ENCODE results near the gene BRICD5.

Gene BRICD5

DNA sequence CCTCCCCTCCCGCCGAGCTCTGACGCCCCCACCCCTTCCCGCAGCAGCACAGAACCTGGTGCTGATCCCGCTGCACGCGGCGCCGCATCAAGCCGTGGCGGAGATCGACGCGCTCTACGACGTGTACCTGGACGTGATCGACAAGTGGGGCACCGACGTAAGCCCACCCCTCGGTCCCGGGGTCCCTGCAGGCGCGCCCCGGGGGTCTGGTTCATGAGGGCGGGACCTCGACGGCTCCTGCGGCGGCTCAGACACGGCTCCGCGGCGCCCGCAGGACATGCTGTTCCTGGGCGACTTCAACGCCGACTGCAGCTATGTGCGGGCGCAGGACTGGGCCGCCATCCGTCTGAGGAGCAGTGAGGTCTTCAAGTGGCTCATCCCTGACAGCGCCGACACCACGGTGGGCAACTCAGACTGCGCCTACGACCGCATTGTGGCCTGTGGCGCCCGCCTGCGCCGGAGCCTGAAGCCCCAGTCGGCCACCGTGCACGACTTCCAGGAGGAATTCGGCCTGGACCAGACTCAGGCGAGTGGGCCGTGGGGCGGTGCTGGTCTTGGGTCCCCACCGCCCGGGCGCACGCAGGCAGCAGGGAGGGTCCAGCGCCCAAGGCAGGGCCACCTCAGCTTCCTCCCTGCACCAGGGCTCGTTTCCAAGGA lies 27.0 kb upstream of the BRICD5 start:
- no peak for DNase-seq (ENCODE audit: low read depth, low spot score)

DNA sequence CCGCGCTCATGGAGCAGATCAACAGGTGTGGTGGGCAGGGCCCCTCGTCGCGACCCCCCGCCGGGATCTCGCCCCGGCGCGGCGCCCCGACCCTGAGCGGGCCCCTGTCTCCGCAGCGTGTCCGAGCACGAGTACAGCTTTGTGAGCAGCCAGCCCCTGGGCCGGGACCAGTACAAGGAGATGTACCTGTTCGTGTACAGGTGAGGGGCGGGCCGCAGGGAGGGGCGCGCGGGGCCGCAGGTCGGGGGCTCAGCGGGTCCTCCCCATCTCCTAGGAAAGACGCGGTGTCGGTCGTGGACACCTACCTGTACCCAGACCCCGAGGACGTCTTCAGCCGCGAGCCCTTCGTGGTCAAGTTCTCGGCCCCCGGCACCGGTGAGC lies 26.4 kb upstream of the BRICD5 start:
- DNase-seq (ENCODE audit: low read depth, low spot score) = no peak

DNA sequence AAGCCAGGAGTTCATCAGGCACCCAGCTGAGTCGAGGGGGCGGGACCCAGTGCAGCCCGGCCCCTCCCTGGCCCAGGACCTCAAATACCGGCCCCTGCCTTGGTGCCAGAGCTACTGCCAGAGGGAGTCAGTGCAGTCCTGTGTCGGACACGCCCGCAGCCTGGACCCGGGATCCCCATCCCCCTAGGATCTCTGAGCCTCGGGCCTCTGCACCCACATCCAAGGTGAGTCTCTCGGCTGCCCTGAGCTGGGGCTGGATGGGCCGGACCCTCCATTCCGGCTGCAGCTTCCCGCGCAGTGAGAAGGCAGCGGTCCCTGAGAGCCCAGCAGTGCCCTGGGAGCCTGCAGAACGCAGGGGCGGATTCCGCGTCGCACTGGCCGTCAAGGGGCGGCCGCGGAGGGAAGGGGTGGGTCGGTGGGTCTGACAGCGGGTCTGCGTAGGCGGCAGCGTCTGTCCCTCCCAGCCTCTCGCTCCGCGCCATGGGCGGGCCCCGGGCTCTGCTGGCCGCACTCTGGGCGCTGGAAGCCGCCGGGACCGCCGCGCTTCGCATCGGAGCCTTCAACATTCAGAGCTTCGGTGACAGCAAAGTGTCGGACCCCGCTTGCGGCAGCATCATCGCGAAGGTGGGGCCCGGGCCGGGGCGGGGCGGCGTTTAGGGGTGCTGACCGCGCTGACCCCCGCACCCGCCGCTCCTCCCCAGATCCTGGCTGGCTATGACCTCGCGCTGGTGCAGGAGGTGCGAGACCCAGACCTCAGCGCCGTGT lies 25.9 kb upstream of the BRICD5 start, which contains the start of gene DNASE1L2:
Gene DNASE1L2 (plus strand): TSS at position 108 of the 765 bp plus-strand sequence. CDS start 373 bp downstream, at position 481.
- DNase-seq (ENCODE audit: low read depth, low spot score) = no peak

DNA sequence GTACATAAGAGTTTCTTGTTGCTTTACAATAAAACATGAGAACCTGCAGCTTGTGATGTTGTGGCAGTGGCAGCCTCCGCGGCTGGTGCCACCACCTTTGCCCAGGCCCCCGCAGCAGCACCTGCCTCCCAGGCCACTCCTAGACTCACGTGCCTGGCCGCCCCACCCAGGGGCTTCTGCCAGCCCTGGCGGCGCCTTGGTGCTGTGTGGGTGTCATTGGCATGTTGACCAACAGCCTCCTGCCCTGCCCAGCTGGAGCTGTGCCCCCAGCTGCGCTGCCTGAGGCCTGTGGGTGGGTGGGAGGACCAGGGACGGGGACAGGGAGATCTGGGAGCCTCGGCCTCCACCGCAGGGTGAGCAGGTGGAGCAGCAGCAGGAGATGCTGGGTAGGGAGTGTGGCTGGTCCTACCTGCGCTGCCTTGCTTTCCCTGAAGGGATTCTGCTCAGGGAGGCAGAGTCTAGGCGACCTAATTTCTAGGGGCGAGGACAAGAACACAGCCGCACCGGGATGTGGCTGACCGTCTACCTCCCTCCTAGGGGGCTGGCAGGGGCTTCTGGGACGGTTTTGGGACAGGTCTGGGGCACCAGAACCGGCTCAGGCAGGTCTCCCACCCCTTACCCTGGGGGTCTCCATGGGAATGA lies 25.2 kb upstream of the BRICD5 start:
- DNase-seq (ENCODE audit: low read depth, low spot score) = no peak

DNA sequence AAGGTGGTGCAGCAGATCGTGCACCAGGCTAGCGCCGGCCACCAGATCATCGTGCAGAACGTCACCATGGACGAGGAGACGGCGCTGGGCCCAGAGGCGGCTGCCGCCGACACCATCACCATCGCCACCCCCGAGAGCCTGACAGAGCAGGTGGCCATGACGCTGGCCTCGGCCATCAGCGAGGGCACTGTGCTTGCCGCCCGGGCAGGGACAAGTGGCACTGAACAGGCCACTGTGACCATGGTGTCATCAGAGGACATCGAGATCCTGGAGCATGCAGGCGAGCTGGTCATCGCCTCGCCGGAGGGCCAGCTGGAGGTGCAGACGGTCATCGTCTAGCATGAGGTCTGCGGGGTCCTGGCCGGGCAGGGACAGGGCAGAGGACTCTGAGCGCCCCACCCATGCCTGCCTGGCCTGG lies 24.6 kb upstream of the BRICD5 start:
- DNase-seq (ENCODE audit: low read depth, low spot score) = no peak

DNA sequence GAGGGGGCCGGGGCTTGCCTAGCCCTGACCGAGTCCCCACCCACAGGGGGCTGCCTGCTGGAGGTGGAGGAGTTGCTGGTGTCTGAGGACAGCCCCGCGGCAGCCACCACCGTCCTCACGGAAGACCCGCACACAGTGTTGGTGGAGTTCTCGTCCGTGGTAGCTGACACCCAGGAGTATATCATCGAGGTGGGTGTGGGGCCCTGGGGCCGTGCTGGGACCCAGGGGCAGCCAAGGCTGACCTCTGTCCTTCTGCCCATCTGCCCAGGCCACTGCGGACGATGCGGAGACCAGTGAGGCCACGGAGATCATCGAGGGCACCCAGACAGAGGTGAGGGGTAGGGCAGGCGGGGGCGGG lies 24.1 kb upstream of the BRICD5 start:
- no peak for DNase-seq (ENCODE audit: low read depth, low spot score)

DNA sequence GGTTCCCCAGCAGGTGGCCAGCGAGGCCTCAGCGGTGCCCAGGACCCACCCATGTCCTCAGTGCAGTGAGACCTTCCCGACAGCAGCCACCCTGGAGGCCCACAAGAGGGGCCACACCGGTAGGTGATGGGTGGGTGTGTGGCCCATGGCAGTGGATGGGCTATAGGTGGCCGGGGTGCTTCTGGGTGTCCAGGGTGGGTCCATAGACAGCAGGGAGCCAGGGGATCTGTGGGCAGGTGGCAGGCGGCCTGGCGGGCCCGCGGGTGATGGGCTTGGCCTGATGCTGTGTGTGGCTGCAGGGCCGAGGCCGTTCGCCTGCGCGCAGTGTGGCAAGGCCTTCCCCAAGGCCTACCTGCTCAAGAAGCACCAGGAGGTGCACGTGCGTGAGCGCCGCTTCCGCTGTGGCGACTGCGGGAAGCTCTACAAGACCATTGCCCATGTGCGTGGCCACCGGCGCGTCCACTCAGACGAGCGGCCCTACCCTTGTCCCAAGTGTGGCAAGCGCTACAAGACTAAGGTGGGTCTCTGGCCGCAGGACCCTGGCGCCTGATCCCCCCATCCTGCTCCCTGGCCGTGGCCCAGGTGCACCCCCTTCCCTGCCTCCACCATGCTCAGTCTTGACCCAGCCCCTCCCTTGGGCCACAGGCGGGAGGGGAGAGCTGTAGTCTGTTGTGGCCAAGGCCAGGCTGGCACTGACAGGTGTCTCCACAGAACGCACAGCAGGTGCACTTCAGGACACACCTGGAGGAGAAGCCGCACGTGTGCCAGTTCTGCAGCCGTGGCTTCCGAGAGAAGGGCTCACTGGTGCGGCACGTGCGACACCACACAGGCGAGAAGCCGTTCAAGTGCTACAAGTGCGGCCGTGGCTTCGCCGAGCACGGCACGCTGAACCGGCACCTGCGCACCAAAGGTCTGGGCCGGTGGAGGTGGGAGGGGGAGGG lies 23.5 kb upstream of the BRICD5 start:
- DNase-seq (ENCODE audit: low read depth, low spot score) = no peak

DNA sequence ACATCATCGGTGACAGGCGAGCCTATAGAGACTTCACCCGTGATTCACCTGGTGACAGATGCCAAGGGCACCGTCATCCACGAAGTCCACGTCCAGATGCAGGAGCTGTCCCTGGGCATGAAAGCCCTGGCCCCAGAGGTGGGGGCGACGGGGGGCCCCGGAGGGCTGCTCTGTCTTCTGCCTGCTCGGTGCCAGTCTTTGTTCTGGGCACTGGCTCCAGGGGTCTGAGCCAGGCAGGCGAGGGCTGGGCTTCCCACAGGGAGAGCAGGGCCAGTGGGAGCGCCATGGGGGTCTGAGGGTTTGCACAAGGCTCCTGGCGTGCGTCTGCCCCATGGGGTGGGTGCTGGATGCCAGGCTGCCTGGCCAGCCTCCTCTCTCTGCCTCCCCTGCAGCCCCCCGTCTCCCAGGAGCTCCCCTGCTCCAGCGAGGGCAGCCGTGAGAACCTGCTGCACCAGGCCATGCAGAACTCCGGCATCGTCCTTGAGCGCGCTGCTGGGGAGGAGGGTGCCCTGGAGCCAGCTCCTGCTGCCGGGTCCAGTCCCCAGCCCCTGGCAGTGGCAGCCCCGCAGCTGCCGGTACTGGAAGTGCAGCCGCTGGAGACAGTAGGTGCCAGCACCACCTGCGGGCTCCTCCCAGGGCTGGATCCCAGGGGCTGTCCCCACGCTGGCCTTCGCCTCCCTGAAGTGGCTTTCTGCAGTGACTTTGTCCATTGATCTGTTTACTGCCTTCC lies 22.5 kb upstream of the BRICD5 start:
- no peak for DNase-seq (ENCODE audit: low read depth, low spot score)

DNA sequence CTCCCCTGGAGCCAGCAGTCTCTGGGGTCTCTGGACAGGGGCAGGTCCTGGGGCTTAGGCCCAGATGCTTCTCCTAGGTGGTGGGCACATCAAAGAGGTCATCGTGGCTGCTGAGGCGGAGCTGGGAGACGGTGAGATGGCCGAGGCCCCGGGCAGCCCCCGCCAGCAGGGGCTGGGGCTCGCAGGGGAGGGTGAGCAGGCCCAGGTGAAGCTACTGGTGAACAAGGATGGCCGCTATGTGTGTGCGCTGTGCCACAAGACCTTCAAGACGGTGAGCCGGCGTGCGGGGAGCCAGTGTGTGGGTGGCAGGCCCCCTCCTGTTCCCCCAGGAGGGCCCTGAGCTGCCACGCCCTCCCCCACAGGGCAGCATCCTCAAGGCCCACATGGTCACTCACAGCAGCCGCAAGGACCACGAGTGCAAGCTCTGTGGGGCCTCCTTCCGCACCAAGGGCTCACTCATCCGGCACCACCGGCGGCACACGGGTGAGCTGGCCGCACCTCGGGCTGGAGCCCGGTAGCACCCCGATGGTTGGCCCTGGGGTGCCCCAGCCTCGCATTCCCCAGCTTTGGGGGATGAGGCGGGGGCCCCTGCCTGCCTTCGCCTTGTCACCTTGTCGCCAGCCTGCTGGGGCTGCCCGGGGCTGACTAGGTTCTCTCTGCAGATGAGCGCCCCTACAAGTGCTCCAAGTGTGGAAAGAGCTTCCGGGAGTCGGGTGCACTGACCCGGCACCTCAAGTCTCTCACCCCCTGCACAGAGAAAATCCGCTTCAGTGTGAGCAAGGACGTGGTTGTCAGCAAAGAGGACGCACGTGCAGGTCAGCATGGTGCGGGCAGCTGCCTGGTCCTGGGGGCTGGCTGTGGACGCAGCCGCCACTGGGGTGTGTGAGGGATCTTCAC lies 21.7 kb upstream of the BRICD5 start:
- no peak for DNase-seq (ENCODE audit: low read depth, low spot score)

DNA sequence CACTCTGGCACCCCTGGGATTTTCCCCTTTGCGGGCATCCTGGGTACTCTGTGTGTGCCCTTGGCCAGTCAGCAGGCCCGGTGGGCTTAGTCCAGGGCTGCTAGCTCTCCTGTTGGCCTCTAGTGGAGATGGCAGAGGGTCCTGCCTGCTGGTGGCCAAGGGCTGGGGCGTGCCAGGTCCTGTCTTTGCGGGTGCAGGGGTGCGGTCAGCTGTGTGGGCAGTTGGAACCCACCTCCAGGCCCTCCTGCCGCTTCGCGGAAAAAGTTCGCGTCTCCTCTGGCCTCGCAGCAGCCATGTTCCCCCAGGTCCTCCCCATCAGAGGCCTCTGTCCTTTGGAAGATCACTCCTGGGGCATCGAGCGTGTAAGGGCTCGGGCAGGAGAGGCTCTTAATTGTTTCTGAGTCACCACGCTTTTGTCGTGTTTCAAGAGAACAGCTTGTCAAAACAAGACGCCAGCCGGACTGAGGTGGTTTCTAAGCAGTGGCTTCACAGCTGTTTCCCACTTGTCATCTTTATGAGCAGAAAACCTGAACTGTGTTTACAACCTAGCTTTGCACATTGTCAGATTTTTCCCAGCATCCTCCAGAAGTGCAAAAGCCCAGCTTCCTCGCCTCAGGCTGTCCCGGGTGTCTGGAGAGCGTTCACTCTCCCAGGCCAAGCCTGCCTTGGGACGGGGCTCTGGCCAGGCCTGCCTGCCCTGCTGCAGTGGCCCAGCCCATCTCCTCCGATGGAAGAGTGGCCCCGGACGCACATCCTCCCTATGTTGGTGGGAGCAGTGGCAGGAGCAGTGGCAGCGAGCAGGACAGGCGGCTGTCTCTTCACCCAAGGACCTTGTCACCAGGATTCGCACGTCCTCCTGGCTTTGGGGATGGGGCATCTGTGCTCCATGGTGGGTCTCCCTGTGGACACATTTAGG lies 20.6 kb upstream of the BRICD5 start:
- DNase-seq (ENCODE audit: low read depth, low spot score) = no peak

DNA sequence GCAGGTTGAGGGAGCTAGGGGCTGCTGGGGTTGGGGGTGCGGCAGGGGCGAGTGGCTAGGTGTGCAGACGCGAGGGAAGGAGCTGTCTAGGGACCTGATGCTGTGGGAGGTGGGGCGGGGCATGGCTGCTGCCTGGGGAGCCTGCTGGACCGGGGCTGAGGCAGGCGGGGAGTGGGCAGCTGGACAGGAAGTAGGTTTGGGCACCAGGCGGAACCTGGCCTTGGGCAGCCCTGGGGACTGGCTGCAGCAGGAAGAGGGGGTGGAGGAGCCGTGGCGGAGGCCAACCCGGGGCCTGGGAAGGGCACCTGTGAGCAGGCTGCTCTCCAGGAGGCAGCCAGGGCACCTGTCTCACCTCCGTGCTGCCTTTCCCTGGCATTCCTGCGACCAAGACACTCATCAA lies 19.7 kb upstream of the BRICD5 start:
- no peak for DNase-seq (ENCODE audit: low read depth, low spot score)

DNA sequence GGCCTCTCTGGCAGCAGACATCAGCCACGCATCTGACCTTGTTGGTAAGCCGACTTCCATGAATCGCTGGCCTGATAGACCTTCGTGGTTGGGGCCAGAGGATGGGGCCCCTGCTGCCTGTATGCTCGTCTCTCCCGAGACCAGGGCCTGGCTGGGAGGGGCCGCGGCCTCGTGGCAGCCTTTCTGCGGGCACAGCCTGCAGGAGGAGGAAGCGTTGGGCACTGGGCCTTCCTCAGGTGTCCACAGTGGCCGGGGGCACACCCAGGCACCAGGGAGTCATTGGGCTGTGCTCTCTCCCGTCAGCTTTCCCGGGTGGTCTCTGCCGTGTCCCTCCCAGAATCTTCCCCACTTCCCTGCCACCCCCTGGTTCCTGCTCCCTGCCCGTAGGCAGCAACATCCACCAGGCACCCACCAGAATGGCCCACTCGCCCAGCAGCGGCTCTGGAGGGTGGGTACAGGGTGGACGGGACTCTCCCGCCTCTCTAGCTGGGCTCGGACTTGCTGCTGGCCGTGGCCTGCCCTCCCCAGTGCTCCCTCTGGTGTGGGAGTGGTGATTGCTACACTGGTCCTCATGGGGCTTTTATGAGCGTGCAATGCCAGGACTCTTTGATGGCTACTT lies 19.1 kb upstream of the BRICD5 start:
- DNase-seq (ENCODE audit: low read depth, low spot score) = no peak

DNA sequence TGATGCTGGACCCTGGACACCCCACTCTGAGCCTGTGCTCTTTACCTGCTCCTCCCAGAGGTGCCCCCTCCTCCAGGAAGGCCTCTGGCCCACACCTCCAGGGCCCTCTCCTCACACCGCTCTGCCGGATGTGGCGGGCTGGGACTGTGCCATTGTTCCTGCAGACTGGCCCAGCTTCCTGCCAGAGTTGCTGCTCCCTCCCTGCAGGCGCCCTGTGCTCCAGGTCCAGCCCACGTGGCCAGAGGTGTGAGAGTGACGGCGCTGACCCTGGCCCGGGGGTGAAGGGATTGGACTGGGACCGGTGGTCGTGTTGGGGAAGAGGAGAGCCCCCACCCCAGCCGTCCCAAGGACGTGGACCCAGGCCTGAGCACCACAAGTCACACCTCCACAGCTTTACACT lies 18.4 kb upstream of the BRICD5 start:
- no peak for DNase-seq (ENCODE audit: low read depth, low spot score)

DNA sequence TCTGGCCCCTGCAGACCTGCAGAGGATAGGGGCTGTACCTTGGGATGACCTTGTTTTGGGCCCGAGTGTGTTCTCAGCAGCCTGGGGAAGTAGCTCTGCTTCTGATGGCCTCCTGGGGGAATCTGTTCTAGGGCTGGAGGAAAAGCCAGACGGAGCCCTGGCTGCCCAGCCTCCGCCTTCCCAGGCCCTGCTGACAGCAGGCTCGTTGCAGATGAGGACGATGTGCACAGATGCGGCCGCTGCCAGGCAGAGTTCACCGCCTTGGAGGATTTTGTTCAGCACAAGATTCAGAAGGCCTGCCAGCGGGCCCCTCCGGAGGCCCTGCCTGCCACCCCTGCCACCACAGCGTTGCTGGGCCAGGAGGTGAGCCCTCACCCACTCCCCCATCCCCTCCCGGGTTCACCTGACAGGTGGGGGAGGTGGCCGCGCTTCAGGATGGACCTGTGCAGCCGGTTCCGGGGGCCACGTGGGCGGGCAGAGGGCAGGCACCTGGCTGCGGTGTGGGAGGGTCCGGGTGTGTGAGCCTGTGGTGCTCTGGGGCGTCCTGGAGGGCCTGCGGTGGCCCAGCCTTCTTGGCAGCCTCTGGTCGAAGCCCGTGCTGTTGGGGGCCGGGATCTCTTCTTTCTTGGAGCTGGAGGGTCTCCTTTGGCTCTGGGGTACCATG lies 17.6 kb upstream of the BRICD5 start:
- no peak for DNase-seq (ENCODE audit: low read depth, low spot score)

DNA sequence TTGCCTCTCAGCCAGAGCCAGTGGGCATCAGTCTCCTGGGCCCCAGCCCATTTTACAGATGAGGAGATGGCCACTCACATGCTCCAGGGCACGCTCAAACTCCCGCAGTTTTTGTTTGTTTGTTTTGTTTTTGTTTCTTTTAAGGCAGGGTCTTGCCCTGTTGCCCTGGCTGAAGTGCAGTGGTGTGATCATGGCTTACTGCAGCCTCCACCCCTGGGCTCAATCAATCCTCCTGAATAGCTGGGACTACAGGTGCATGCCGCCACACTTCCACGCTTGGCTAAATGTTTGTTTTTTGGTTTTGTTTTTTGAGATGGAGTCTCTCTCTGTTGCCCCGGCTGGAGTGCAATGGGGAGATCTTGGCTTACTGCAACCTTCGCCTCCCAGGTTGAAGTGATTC lies 16.3 kb upstream of the BRICD5 start:
- DNase-seq (ENCODE audit: low read depth, low spot score) = no peak

DNA sequence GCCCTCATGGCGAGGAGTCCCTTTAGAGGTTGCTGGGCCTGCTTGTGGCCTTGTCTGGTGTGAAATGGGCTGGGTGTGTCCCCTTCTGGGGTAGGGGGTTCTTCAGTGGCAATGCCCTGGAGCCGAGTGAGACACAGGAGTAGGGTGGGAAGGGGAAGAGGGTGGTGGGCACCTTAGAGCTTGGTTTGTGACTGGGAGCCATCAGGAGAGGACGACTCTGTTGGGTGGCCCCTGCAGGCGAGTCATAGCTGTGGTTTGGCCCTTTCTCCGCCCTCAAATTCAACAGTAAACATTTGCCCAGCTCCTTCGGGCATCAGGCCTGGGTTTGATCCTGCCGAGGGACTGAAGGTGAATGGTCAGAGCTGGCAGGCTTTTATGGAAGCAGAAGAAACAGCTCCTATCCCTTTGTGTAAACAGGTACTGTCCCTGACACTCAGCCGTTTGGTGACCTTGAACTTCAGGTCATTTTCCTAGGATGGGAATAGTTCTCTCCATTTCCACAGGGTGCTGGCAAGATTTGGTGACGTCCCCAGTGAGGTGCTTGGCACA lies 15.7 kb upstream of the BRICD5 start:
- DNase-seq (ENCODE audit: low read depth, low spot score) = no peak

DNA sequence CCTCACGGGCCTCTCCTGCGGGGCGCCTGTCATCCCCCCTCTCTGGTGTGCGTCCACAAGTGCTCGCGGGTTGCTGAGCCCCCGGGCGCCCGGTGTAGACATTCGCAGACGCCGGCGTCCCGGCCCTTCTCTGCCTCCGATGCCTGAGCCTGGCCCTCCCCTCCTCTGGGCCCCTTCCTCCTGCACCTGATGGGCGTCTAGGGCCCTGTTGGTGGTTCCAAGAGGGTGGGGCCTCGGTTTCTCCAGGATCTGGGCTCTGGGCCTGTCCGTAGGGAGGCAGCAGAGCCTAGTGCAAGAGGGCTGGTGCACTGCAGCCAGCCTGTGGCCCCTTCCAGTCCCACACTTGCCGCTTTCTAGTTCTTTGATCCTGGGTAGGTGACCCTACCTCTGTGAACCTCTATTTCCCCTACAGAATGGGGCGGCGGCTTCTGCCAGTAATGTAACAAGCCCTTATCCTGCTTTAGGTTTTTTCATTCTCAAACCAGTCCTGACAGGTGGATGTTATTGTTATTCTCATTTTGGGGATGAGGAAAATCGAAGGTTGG lies 13.4 kb upstream of the BRICD5 start:
- DNase-seq (ENCODE audit: low read depth, low spot score) = no peak
